Coronary artery (tissue), 2 donors: ENCODE results near the gene APBA2.

Experiments used
- DNase-seq: peaks from one replicate; pipeline ENCODE4 v3.0.0-alpha.2; 2017; ENCODE audit warnings: low spot score
- H3K27ac ChIP-seq, 2 donors: fragments of 200-600 bp; sonication (generic); one replicate each; pipeline ENCODE4 v1.5.1; 2016 to 2019
- H3K4me3 ChIP-seq: fragments of 200-600 bp; sonication (generic); 2 replicates; pipeline ENCODE4 v1.5.1; 2016; ENCODE audit warnings: mild to moderate bottlenecking, moderate library complexity
- TF ChIP-seq, protein P1 (sequence below): fragments of 200-600 bp; sonication (generic); IDR thresholded peaks from one replicate; pipeline ENCODE4 v1.5.1; 2019; ENCODE audit warnings: antibody characterized with exemption

Gene APBA2

DNA sequence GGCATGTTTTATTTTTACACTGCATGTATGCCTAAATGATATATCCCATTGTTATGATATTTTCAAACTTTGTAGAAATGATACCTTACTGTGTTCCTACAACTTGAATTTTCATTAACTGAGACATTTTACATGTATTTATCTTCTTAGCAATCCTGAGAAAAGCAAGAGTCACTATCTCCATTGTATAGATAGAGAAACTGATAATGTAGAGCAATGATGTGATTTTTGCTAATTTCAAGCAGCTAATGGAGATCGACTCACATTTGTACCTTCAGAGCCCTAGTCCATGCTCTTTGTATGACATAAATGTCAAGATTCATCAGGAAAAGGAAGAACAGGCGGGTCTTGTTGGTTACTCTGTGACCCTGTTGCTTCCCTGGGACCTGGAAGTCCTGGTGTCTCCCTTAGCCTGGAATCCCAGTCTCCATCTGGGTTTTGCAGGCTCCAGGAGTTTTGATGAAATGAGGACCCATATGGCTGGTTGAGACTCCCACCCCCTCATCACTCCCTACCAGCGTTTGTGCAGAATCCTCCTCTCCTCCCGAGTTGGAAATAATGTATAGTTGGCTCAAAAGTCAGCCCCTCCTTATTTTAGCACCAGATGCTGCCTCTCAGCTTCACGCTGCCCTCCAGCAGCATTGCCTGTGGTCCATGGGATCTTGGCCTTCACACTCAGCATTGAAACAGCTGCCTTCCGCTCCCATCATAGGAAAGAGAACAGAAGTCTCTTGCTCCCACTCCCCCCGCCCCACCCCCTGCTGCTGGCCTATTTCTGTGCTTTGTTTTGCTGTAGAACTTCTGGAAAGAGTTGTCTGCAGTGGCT is 67.1 kb downstream of the APBA2 start:
- TF ChIP-seq, protein P1, sequence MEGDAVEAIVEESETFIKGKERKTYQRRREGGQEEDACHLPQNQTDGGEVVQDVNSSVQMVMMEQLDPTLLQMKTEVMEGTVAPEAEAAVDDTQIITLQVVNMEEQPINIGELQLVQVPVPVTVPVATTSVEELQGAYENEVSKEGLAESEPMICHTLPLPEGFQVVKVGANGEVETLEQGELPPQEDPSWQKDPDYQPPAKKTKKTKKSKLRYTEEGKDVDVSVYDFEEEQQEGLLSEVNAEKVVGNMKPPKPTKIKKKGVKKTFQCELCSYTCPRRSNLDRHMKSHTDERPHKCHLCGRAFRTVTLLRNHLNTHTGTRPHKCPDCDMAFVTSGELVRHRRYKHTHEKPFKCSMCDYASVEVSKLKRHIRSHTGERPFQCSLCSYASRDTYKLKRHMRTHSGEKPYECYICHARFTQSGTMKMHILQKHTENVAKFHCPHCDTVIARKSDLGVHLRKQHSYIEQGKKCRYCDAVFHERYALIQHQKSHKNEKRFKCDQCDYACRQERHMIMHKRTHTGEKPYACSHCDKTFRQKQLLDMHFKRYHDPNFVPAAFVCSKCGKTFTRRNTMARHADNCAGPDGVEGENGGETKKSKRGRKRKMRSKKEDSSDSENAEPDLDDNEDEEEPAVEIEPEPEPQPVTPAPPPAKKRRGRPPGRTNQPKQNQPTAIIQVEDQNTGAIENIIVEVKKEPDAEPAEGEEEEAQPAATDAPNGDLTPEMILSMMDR = no peak
- Histone ChIP-seq H3K27ac (no peak overlapping the region), H3K4me3 (no peak overlapping the region)
- peak; percentile 29 for DNase-seq

DNA sequence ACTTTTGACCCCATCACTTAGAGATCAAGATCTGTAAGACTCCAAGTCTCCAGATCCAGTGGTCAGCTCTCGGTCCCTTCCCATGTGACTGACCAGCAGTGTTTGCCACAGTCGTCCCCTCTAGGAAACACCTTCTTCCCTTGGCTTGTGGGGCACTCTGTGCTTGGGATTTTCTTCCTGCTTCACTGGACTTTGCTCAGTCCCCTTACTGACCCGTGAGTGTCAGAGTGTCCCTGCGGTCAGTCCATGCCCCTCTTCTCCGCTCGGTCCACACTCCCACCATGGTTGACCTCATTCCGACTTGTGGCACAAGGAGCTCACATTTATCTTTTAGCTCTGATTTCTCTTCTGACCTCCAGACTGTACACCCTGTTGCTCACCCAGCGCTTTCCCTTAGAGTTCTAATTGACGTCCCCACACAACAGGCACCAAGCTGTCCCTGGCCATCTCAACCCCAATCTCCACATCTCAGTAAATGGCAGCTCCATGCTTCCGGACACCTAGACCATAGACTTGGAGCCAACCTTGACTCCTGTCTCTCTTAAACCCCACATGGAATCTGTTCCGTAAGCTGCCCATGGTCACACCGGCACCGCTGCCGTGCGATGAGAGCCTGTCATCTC is 67.9 kb downstream of the APBA2 start:
- Histone ChIP-seq H3K4me3 (no peak overlapping the region), H3K27ac (no peak overlapping the region)
- TF ChIP-seq, protein P1 = no peak
- DNase-seq = no peak

DNA sequence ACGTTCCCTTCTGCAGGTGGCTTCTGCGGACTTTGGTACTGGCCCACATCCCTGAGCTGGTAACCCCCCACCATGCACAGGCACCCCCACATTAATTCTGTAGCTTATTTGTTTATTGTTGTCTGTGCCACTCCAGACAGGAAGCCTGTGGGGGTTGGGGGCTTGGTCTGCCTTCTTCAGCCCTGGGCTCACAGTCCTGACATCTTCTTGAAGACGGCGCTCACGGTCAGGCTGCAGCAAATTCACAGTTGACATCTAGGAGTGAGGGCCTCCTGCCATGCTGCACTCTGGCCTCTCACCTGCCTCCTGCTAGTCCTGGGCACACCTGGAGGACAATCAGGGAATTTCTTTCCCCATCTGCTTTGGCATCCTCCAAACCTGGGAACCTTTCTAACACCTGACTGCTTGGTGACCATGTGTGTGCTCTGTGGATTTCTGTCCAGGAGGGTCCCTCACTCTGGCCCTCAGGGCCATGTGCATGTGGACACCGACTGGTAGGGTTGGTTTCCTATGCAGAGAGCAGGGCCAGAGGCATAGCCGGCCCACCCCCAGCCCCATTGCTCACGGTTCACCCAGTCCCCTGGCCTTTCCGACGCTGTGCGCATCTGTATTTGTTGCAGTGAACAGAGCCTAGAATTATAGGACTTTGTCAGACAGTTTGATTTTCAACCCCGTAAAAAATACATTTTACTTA is 68.8 kb downstream of the APBA2 start:
- Histone ChIP-seq H3K4me3 (no peak overlapping the region), H3K27ac (no peak overlapping the region)
- no peak for DNase-seq
- TF ChIP-seq, protein P1 = no peak

DNA sequence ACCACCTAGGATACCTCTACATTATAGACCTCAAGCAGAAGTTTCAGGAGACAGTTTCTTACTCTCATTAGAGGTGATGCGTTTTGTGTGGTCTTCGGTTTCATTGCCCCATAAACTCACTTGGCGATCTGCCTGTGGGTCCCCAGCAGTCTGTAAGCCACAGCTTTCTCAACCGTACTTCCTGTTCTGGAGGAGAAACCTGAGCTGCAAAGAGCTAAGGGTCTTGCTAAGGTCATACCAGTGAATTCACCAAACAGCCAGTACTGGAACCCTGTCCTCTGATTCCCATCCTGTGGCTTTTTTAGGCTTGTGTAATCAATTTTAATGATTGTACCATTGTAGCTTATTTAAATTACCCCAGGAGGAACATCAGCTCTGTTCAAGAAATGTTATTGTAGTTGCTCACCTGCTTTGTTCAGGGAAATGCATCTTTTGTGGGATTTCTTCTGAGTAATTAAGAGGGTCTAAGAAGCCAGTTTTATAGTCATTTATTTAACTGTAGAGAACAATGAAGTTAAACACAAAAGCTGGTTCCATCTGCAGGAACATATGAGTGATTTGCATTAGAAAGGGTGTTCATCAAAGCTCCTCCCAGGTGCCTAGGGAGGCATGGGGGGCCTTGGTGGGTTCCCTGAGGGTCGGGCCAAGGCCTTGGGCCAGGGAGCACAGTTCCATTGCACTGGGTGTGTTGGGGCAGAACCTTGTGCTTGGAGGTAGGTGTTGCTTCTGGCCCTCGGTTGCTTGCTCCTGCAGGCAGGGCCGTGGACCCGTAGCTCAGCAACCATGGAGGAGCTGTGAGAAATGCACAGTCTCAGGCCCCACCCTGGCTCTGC is 69.6 kb downstream of the APBA2 start:
- DNase-seq = no peak

DNA sequence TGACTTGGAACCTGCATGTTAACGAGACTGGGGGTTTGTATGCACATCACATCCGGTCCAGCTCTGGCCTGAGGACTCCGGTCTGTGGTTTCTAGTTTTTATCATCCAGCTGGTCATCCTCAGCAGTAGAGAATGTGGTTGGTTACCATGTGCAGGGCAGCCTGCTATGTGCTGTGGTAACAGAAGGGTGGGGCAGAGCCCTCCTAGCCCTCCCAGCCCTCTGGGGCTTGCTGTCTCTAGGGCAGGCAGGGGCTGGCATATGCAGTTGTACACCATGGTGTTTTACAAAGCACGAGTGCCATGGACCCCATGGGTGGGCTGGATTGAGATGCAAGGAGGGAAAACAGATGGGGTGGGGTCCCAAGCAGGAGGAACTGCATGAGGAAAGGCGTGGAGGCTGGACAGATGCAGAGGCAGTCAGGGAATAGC is 70.2 kb downstream of the APBA2 start:
- DNase-seq = no peak
- TF ChIP-seq, protein P1 = no peak
- Histone ChIP-seq H3K4me3 (no peak overlapping the region), H3K27ac (no peak overlapping the region)

More for the DNA sequence above, 69.6 kb downstream of the APBA2 start:
- Histone ChIP-seq H3K4me3 (no peak overlapping the region), H3K27ac (no peak overlapping the region)
- TF ChIP-seq, protein P1 = no peak

DNA sequence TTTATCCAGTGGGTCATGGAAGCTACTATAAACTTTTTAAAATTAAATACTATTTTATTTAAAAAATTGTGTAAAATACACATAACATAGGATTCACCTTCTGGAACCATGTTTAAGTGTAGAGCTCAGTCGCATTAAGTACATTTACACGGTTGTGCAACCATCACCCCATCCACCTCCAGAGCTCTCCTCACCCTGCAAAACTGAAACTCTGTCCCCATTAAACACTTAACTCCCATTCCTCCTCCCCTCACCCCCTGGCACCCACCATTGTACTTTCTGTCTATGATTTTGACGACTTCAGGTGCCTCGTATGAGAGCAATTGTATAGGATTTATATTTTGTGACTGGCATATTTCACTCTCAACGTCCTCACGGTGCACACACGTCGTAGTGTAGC is 70.7 kb downstream of the APBA2 start:
- DNase-seq = no peak
- TF ChIP-seq, protein P1 = no peak
- Histone ChIP-seq H3K4me3 (no peak overlapping the region), H3K27ac (no peak overlapping the region)
